MM.1S (cell line): ENCODE results near the gene NATD1.

Experiments
- EZH2 ChIP-seq: fragments of 300-600 bp; sonication (generic); optimal IDR thresholded peaks from 2 replicates; pipeline ENCODE3; 2017; ENCODE audit warnings: low read depth, mild to moderate bottlenecking, antibody characterized with exemption, low read length, mixed read lengths
- TF ChIP-seq, protein P1 (sequence below): fragments of 300-600 bp; sonication (generic); IDR thresholded peaks from 2 replicates; pipeline ENCODE4 v1.5.1; 2016; ENCODE audit warnings: antibody characterized with exemption, low read length, mixed read lengths

DNA sequence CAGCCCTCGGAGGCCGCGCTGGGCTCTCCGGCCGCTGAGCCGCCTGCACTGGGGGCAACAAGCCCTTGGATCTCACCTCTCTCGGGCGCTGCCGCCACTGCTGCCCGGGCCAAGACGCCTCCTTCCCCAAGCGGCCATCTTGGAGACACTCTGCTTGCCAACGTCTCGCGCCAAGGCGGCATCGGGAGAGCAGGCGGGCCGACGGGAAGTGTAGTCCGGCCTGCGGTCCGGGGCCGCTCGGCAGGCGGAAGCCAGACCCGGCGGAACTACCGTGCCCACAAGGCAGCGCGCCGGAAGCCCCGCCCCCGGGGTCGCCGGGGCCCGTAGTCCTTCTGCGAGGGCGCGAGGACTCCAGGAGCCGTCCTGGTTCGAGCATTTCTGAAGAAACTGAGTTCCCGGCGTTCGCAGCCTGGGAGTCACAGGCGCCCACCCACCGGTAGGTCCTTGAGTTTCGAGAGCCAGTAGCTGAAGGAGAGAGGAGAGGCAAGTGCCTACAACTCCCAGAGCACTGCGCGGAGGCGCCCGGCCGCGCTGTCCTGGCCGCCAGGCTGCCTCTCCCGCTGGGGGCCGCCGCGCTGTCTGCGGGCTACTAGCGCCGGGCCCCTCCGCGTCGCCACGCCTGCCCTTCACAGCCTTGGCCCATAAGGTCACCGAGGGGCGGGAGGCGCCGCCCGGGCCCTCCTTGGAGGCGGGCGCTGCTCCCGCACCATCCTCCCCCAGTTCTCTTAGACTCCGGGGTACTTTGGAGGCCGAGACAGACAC lies 39.0 kb downstream of the NATD1 start, which contains the start of gene TMEM11:
- TF ChIP-seq, protein P1, sequence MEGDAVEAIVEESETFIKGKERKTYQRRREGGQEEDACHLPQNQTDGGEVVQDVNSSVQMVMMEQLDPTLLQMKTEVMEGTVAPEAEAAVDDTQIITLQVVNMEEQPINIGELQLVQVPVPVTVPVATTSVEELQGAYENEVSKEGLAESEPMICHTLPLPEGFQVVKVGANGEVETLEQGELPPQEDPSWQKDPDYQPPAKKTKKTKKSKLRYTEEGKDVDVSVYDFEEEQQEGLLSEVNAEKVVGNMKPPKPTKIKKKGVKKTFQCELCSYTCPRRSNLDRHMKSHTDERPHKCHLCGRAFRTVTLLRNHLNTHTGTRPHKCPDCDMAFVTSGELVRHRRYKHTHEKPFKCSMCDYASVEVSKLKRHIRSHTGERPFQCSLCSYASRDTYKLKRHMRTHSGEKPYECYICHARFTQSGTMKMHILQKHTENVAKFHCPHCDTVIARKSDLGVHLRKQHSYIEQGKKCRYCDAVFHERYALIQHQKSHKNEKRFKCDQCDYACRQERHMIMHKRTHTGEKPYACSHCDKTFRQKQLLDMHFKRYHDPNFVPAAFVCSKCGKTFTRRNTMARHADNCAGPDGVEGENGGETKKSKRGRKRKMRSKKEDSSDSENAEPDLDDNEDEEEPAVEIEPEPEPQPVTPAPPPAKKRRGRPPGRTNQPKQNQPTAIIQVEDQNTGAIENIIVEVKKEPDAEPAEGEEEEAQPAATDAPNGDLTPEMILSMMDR = peak; percentile 18
- TF ChIP-seq EZH2 = no peak
